Measurements from ENCODE around the gene SLN. TPM values are rescaled to one million over a fixed set of nuclear protein-coding genes. Genes with fewer than 3 reads are reported as not detected.

The SLN gene
- total and polyA plus RNA-seq, 12 donors: 0.33 to 13.0 (median 2.5) TPM; not detected in 6

DNA sequence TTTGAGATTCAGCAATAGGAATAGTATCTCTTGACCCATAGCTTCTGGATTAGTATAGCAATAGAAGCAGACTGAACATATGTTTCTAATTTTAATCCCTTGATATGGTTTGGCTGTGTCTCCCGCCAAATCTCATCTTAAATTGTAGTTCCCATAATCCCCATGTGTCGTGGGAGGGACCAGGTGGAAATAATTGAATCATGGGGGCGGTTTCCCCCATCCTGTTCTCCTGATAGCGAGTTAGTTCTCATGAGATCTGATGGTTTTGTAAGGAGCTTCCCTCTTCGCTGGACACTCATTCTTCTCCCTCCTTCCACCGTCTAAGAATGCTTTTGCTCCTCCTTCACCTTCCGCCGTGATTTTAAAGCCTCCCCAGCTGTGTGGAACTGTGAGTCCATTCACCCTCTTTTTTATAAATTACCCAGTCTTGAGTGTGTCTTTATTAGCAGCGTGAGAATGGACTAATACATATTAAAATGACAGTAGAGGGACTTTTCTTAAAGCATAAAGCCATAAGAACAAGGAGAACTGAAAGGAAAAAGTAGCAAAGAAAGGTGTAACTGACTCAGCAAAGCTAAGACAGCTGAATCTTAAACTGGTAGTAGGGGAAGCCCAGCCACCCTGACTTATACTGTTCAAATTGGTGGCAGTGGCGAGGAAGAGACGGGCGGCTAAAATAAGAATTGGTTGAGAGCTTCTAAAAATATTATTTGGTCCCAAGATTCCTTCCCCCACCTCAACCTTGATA lies 20.3 kb upstream of the SLN start:
- H3K4me1 ChIP-seq (replicated peaks in 1 of 2): no peaks in the 10 kb centered on the region
- intact Hi-C loops (cut with DNase I): no loop called here
- no peaks in the 10 kb centered on the region for H3K9me3 ChIP-seq (replicated peaks in 1 of 3)
- TF ChIP-seq, protein P1, sequence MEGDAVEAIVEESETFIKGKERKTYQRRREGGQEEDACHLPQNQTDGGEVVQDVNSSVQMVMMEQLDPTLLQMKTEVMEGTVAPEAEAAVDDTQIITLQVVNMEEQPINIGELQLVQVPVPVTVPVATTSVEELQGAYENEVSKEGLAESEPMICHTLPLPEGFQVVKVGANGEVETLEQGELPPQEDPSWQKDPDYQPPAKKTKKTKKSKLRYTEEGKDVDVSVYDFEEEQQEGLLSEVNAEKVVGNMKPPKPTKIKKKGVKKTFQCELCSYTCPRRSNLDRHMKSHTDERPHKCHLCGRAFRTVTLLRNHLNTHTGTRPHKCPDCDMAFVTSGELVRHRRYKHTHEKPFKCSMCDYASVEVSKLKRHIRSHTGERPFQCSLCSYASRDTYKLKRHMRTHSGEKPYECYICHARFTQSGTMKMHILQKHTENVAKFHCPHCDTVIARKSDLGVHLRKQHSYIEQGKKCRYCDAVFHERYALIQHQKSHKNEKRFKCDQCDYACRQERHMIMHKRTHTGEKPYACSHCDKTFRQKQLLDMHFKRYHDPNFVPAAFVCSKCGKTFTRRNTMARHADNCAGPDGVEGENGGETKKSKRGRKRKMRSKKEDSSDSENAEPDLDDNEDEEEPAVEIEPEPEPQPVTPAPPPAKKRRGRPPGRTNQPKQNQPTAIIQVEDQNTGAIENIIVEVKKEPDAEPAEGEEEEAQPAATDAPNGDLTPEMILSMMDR (IDR thresholded peaks at IDR 0.05): no peak
- no peak for TF ChIP-seq POLR2A (IDR thresholded peaks at IDR 0.05)
- no peak overlapping the region for H3K27ac ChIP-seq
- no peaks in the 10 kb centered on the region for H3K27me3 ChIP-seq
- WGBS, 4 donors: 77 to 81% (median 78%) methylated on average over 12 of the region's 12 CpGs
- DNase-seq: no peak
- H3K4me3 ChIP-seq: no peak overlapping the region
- no peaks in the 10 kb centered on the region for H3K36me3 ChIP-seq (replicated peaks in 1 of 2)

DNA sequence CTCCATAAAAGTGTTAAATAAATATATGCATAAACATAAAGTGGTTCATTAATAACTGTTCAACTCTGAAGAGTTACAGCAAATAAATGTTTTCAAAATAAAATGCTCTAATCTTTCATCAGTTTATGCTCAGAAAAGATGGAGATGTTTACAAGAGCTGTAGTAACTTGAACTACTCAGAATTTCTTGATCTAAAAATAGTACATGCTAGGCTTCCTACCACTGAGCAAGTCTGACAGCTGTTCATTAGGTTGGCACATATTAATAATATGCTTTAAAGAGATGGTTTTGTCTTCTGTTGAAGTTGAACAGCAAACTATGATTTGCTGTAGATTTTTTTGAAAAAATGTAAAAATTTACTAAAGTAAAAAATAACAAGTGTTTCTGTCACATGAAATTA lies 10.8 kb upstream of the SLN start:
- TF ChIP-seq, protein P1 (IDR thresholded peaks at IDR 0.05): no peak
- TF ChIP-seq POLR2A (IDR thresholded peaks at IDR 0.05): no peak
- H3K4me3 ChIP-seq: no peak overlapping the region
- intact Hi-C loops (cut with DNase I): no loop called here

DNA sequence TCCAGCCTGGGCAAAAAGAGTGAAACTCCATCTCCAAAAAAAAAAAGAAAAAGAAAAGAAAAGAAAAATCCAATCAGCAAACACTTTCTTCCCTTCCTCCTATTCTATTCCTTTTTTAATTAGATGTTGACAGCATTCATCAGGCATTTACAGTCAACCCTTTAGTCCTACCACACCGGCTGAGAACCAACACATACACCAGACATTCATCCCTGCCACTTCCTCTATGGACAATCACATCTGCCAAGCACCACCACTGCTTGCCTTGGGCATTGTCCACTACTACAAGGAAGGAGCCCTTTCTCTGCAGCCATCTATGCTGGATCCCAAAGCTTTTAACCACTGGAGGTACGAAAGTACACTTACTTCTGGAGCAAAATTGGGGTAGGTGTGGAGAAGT lies 9.4 kb upstream of the SLN start:
- no peaks in the 10 kb centered on the region for H3K27me3 ChIP-seq
- H3K9me3 ChIP-seq (replicated peaks in 1 of 3): no peaks in the 10 kb centered on the region
- no peak for TF ChIP-seq POLR2A (IDR thresholded peaks at IDR 0.05)
- TF ChIP-seq, protein P1 (IDR thresholded peaks at IDR 0.05): no peak
- intact Hi-C loops (cut with DNase I): no loop called here
- DNase-seq: no peak
- H3K4me1 ChIP-seq (replicated peaks in 1 of 2): no peaks in the 10 kb centered on the region
- H3K27ac ChIP-seq: no peak overlapping the region
- H3K36me3 ChIP-seq (replicated peaks in 1 of 2): no peaks in the 10 kb centered on the region
- no peak overlapping the region for H3K4me3 ChIP-seq
- WGBS, 4 donors: 82 to 91% (median 87%) methylated on average over 2 of the region's 2 CpGs

More for the DNA sequence above, 10.8 kb upstream of the SLN start:
- no peak for DNase-seq
- H3K4me1 ChIP-seq (replicated peaks in 1 of 2): no peaks in the 10 kb centered on the region
- no peaks in the 10 kb centered on the region for H3K36me3 ChIP-seq (replicated peaks in 1 of 2)
- no peaks in the 10 kb centered on the region for H3K9me3 ChIP-seq (replicated peaks in 1 of 3)
- no peak overlapping the region for H3K27ac ChIP-seq
- no peaks in the 10 kb centered on the region for H3K27me3 ChIP-seq

DNA sequence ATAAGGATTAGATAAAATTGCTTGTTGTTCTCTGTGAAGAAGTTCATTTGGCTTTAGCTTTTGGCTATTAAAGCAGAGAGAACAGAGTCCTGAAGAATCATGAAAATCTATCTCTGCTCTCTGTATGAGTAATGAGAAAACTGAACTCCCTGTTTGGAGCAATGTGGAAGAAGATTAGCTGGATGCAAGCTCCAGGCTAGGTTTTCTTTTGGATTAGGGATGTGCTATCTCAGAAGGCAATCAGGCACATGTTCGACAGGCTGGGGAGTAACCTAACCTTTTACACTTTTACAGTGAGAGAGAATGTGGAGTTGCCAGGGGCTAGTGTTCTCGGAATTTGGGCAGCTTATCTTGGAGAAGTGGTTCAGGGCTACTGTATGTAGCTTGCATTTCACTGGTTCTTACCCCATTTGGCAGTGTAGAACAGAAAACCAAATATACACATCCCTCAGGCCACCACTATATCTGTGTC lies 8.5 kb upstream of the SLN start:
- no peak for DNase-seq
- WGBS, 4 donors: 31 to 58% (median 39%) methylated on average over 2 of the region's 2 CpGs
- H3K27ac ChIP-seq: no peak overlapping the region
- H3K27me3 ChIP-seq: no peaks in the 10 kb centered on the region
- no peak for TF ChIP-seq POLR2A (IDR thresholded peaks at IDR 0.05)
- no peaks in the 10 kb centered on the region for H3K9me3 ChIP-seq (replicated peaks in 1 of 3)
- no peaks in the 10 kb centered on the region for H3K4me1 ChIP-seq (replicated peaks in 1 of 2)
- intact Hi-C loops (cut with DNase I): no loop called here
- no peaks in the 10 kb centered on the region for H3K36me3 ChIP-seq (replicated peaks in 1 of 2)
- no peak overlapping the region for H3K4me3 ChIP-seq
